ENCODE results near the gene MTX2.

The MTX2 gene

DNA sequence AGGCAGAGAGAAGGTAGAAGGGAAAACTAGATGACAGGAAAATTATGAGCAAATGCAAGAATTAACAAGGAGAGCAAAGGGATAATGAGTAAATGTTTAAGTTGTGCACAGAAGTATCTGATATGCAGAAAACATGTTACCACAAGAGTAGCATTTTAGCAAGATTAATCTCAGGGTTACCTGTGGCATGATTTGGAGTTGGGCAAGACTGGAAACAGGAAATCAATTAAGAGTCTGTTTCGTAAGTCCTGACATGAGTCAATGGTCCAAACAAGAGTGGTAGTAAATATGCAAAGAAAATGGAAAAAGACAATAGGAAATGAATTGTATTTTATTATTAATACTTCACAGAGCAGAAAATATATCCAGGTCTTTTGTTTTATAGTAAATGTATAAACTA, 17.3 kb upstream of the MTX2 start:
- Histone ChIP-seq H3K27ac (ENCODE audit: poor library complexity, severe bottlenecking) (peak overlapping the region; percentile 55), H3K4me1 (ENCODE audit: insufficient read depth, poor library complexity, severe bottlenecking) (peaks cover 12% of the 10 kb centered on the region), H3K27me3 (ENCODE audit: insufficient read depth, poor library complexity, severe bottlenecking) (no peaks in the 10 kb centered on the region), H3K9me3 (ENCODE audit: severe bottlenecking) (no peaks in the 10 kb centered on the region), H3K36me3 (ENCODE audit: low read depth) (no peaks in the 10 kb centered on the region), H3K4me3 (ENCODE audit: severe bottlenecking) (no peak overlapping the region)
- no peak for TF ChIP-seq CTCF (IDR thresholded peaks at IDR 0.05; ENCODE audit: poor library complexity, severe bottlenecking)
- DNase-seq (ENCODE audit: low spot score) (no peak), ATAC-seq (ENCODE audit: low read depth) (peak; percentile 97)

- H3K4me3 ChIP-seq (ENCODE audit: severe bottlenecking): no peak overlapping the region
- TF ChIP-seq CTCF (IDR thresholded peaks at IDR 0.05; ENCODE audit: poor library complexity, severe bottlenecking): no peak
- DNase-seq (ENCODE audit: low spot score) (no peak), ATAC-seq (ENCODE audit: low read depth) (no peak)
- H3K36me3 ChIP-seq (ENCODE audit: low read depth): no peaks in the 10 kb centered on the region
- no peaks in the 10 kb centered on the region for H3K9me3 ChIP-seq (ENCODE audit: severe bottlenecking)
- no peaks in the 10 kb centered on the region for H3K4me1 ChIP-seq (ENCODE audit: insufficient read depth, poor library complexity, severe bottlenecking)
- H3K27ac ChIP-seq (ENCODE audit: poor library complexity, severe bottlenecking): no peak overlapping the region
- no peaks in the 10 kb centered on the region for H3K27me3 ChIP-seq (ENCODE audit: insufficient read depth, poor library complexity, severe bottlenecking)
Observed at GRCh38 chr2:176260689-176261088, 8.6 kb upstream of the MTX2 start.

GRCh38 chr2:176261136-176261535, 8.1 kb upstream of the MTX2 start:
- no peaks in the 10 kb centered on the region for H3K9me3 ChIP-seq (ENCODE audit: severe bottlenecking)
- H3K27me3 ChIP-seq (ENCODE audit: insufficient read depth, poor library complexity, severe bottlenecking): no peaks in the 10 kb centered on the region
- H3K4me1 ChIP-seq (ENCODE audit: insufficient read depth, poor library complexity, severe bottlenecking): no peaks in the 10 kb centered on the region
- H3K4me3 ChIP-seq (ENCODE audit: severe bottlenecking): no peak overlapping the region
- H3K27ac ChIP-seq (ENCODE audit: poor library complexity, severe bottlenecking): no peak overlapping the region
- no peaks in the 10 kb centered on the region for H3K36me3 ChIP-seq (ENCODE audit: low read depth)
- no peak for ATAC-seq (ENCODE audit: low read depth)
- TF ChIP-seq CTCF (IDR thresholded peaks at IDR 0.05; ENCODE audit: poor library complexity, severe bottlenecking): no peak
- no peak for DNase-seq (ENCODE audit: low spot score)

GRCh38 chr2:176268976-176269318, 295 bp upstream of the MTX2 start:
- TF ChIP-seq CTCF (IDR thresholded peaks at IDR 0.05; ENCODE audit: poor library complexity, severe bottlenecking): no peak
- H3K4me3 ChIP-seq (ENCODE audit: severe bottlenecking): peak overlapping the region; percentile 48
- DNase-seq (ENCODE audit: low spot score): no peak
- peak overlapping the region; percentile 55 for H3K27ac ChIP-seq (ENCODE audit: poor library complexity, severe bottlenecking)
- no peaks in the 10 kb centered on the region for H3K27me3 ChIP-seq (ENCODE audit: insufficient read depth, poor library complexity, severe bottlenecking)
- no peak for ATAC-seq (ENCODE audit: low read depth)
- no peaks in the 10 kb centered on the region for H3K9me3 ChIP-seq (ENCODE audit: severe bottlenecking)
- peaks cover 14% of the 10 kb centered on the region for H3K36me3 ChIP-seq (ENCODE audit: low read depth)
- H3K4me1 ChIP-seq (ENCODE audit: insufficient read depth, poor library complexity, severe bottlenecking): peaks cover 13% of the 10 kb centered on the region

DNA sequence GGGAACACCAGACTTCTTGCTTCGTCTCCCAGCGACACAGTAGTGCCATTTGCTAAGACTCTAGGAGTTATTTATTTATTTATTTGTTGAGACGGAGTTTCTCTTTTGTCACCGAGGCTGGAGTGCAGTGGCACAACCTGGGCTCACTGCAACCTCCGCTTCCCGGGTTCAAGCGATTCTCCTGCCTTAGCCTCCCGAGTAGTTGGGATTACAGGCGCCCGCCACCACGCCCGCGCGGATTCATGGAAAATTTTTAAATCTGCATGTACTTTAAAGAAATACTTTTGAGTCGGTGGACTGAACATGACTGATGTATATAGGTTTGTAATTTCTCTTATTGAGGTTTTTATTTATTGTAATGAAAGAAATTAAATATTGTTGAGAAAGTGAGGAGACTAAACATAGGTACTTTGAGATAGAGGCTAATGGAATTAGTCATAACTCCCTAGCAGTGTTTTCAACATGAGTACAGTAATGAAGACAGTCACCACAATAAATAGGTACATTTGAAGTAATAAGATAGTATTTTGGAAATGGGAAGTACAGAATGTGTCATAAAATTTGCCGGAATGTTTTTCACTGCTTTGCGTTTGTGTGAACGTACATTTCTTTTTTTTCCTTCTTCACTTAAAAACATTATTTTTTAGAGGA, 983 bp downstream of the MTX2 start:
- Histone ChIP-seq H3K27ac (ENCODE audit: poor library complexity, severe bottlenecking) (peak overlapping the region; percentile 55), H3K9me3 (ENCODE audit: severe bottlenecking) (no peaks in the 10 kb centered on the region), H3K27me3 (ENCODE audit: insufficient read depth, poor library complexity, severe bottlenecking) (no peaks in the 10 kb centered on the region), H3K4me3 (ENCODE audit: severe bottlenecking) (peak overlapping the region; percentile 48), H3K4me1 (ENCODE audit: insufficient read depth, poor library complexity, severe bottlenecking) (peaks cover 13% of the 10 kb centered on the region), H3K36me3 (ENCODE audit: low read depth) (peaks cover 14% of the 10 kb centered on the region)
- DNase-seq (ENCODE audit: low spot score) (no peak), ATAC-seq (ENCODE audit: low read depth) (no peak)
- no peak for TF ChIP-seq CTCF (IDR thresholded peaks at IDR 0.05; ENCODE audit: poor library complexity, severe bottlenecking)

Data from RWPE2 (cell line).